Measurements from ENCODE around the gene ALDH1L1.
A peak's percentile ranks its signal among the peaks of the same experiment; 100 is the strongest.

ALDH1L1 gene

GRCh38 chr3:126199256-126199655 is 18.9 kb upstream of the ALDH1L1 start:
- ChIA-PET CTCF (interaction anchor here (0.6 kb wide), 2 partner anchors 13 to 32 kb away, joined by 3 read pairs; no protein-coding TSS in a partner anchor), POLR2A (interaction anchor here (0.8 kb wide), 1 partner anchor 14 kb away, joined by 3 read pairs; no protein-coding TSS in a partner anchor)

GRCh38 chr3:126197854-126198584 is 17.6 kb upstream of the ALDH1L1 start:
- ChIA-PET CTCF (interaction anchor here (1.3 to 1.6 kb wide), 3 partner anchors 12 to 64 kb away, joined by 3 to 5 read pairs (median 4); no protein-coding TSS in a partner anchor), POLR2A (no interaction called here)
- DNase-seq (ENCODE audit: extremely low spot score), result peak; percentile 70
- TF ChIP-seq PKNOX1 (IDR thresholded peaks at IDR 0.05) (no peak), NFRKB (IDR thresholded peaks at IDR 0.05) (no peak)

More at GRCh38 chr3:126199256-126199655, 18.9 kb upstream of the ALDH1L1 start:
- no peak for DNase-seq (ENCODE audit: extremely low spot score)
- TF ChIP-seq NFRKB (IDR thresholded peaks at IDR 0.05), result no peak
- TF ChIP-seq FOXM1 (IDR thresholded peaks at IDR 0.05; ENCODE audit: borderline replicate concordance), result no peak
- TF ChIP-seq FOXK2 (IDR thresholded peaks at IDR 0.05), result no peak
- no peak for TF ChIP-seq FOXA1 (IDR thresholded peaks at IDR 0.05)
- no peak for TF ChIP-seq CTBP1 (IDR thresholded peaks at IDR 0.05; ENCODE audit: borderline replicate concordance)
- no peak for TF ChIP-seq SUZ12 (IDR thresholded peaks at IDR 0.05)
- no peak for TF ChIP-seq ELF4 (IDR thresholded peaks at IDR 0.05)
- no peak for TF ChIP-seq TARDBP (IDR thresholded peaks at IDR 0.05)
- no peak for TF ChIP-seq L3MBTL2 (conservative IDR thresholded peaks at IDR 0.05)
- TF ChIP-seq SP1 (IDR thresholded peaks at IDR 0.05), result no peak
- TF ChIP-seq ARNT (IDR thresholded peaks at IDR 0.05), result no peak

GRCh38 chr3:126197343-126197742 is 17.0 kb upstream of the ALDH1L1 start:
- TF ChIP-seq TARDBP (IDR thresholded peaks at IDR 0.05), result no peak
- no peak for TF ChIP-seq FOXM1 (IDR thresholded peaks at IDR 0.05; ENCODE audit: borderline replicate concordance)
- TF ChIP-seq CTBP1 (IDR thresholded peaks at IDR 0.05; ENCODE audit: borderline replicate concordance), result no peak
- no peak for TF ChIP-seq FOXK2 (IDR thresholded peaks at IDR 0.05)
- TF ChIP-seq FOXA1 (IDR thresholded peaks at IDR 0.05), result no peak
- no peak for TF ChIP-seq SP1 (IDR thresholded peaks at IDR 0.05)
- TF ChIP-seq ARNT (IDR thresholded peaks at IDR 0.05), result no peak
- TF ChIP-seq HDGF (IDR thresholded peaks at IDR 0.05; ENCODE audit: borderline replicate concordance), result no peak
- no peak for TF ChIP-seq NFRKB (IDR thresholded peaks at IDR 0.05)
- TF ChIP-seq ELF4 (IDR thresholded peaks at IDR 0.05), result no peak
- TF ChIP-seq LEF1 (IDR thresholded peaks at IDR 0.05; ENCODE audit: borderline replicate concordance), result no peak
- TF ChIP-seq ZNF384 (IDR thresholded peaks at IDR 0.05), result no peak
- no peak for TF ChIP-seq SUZ12 (IDR thresholded peaks at IDR 0.05)
- no peak for TF ChIP-seq L3MBTL2 (conservative IDR thresholded peaks at IDR 0.05)
- no peak for TF ChIP-seq BHLHE40 (IDR thresholded peaks at IDR 0.05; ENCODE audit: borderline replicate concordance)
- no peak for TF ChIP-seq PKNOX1 (IDR thresholded peaks at IDR 0.05)
- DNase-seq (ENCODE audit: extremely low spot score), result no peak
- ChIA-PET POLR2A (no interaction called here), CTCF (interaction anchor here (1.3 to 1.6 kb wide), 3 partner anchors 13 to 64 kb away, joined by 3 to 5 read pairs (median 4); no protein-coding TSS in a partner anchor)

- TF ChIP-seq TARDBP (IDR thresholded peaks at IDR 0.05) (no peak), ARNT (IDR thresholded peaks at IDR 0.05) (no peak), SP1 (IDR thresholded peaks at IDR 0.05) (no peak), L3MBTL2 (conservative IDR thresholded peaks at IDR 0.05) (no peak), BHLHE40 (IDR thresholded peaks at IDR 0.05; ENCODE audit: borderline replicate concordance) (no peak), ELF4 (IDR thresholded peaks at IDR 0.05) (no peak), CTBP1 (IDR thresholded peaks at IDR 0.05; ENCODE audit: borderline replicate concordance) (no peak), ZNF384 (IDR thresholded peaks at IDR 0.05) (no peak), FOXM1 (IDR thresholded peaks at IDR 0.05; ENCODE audit: borderline replicate concordance) (no peak), FOXK2 (IDR thresholded peaks at IDR 0.05) (no peak), HDGF (IDR thresholded peaks at IDR 0.05; ENCODE audit: borderline replicate concordance) (no peak), FOXA1 (IDR thresholded peaks at IDR 0.05) (no peak), SUZ12 (IDR thresholded peaks at IDR 0.05) (no peak), LEF1 (IDR thresholded peaks at IDR 0.05; ENCODE audit: borderline replicate concordance) (no peak), PKNOX1 (IDR thresholded peaks at IDR 0.05) (no peak)
- CTCF ChIA-PET, result no interaction called here
- POLR2A ChIA-PET, result no interaction called here
- no peak for DNase-seq (ENCODE audit: extremely low spot score)
Measured at GRCh38 chr3:126194713-126195305, 14.4 kb upstream of the ALDH1L1 start.

- ChIA-PET CTCF (no interaction called here), POLR2A (no interaction called here)
- no peak for DNase-seq (ENCODE audit: extremely low spot score)
- no peak for TF ChIP-seq TARDBP (IDR thresholded peaks at IDR 0.05)
Measured at GRCh38 chr3:126191246-126191645, 10.9 kb upstream of the ALDH1L1 start.

GRCh38 chr3:126187920-126188319 is 7.5 kb upstream of the ALDH1L1 start:
- DNase-seq (ENCODE audit: extremely low spot score), result no peak
- ChIA-PET POLR2A (no interaction called here), CTCF (no interaction called here)
- no peak for TF ChIP-seq HDGF (IDR thresholded peaks at IDR 0.05; ENCODE audit: borderline replicate concordance)

All from HEK293T (cell line).